Keratinocyte (primary cell): ENCODE results near the gene FAM170B. TPM values are rescaled to one million over a fixed set of nuclear protein-coding genes. Genes with fewer than 3 reads are reported as not detected.

Source experiments
- DNase-seq: peaks from one replicate; pipeline ENCODE4 v3.0.0-alpha.2; 2011; ENCODE audit warnings: low read depth, missing footprints, low spot score
- FAIRE-seq: peaks from 2 replicates; lab custom pipeline; 2011; peaks lifted over from hg19 to GRCh38; lab: Jason Lieb, UNC
- H2AFZ ChIP-seq: 2 replicates; pipeline ENCODE4 v1.6.0; 2012; ENCODE audit warnings: low read length, control low read depth, inconsistent platforms; ENCODE audit not compliant: control insufficient read depth
- H3K27ac ChIP-seq: 2 replicates; pipeline ENCODE4 v1.5.1; 2011; ENCODE audit warnings: low read length; ENCODE audit not compliant: control insufficient read depth, insufficient read depth
- H3K27me3 ChIP-seq: 3 replicates; pipeline ENCODE4 v1.6.0; 2011; ENCODE audit warnings: low read length; ENCODE audit not compliant: control insufficient read depth, insufficient read depth; ENCODE audit errors: extremely low read depth
- H3K36me3 ChIP-seq, 2 experiments: 2 replicates in 1 of 2; 3 replicates in 1 of 2; pipeline ENCODE4 v1.5.1; 2011; ENCODE audit warnings: low read length in 2 of 2, mild to moderate bottlenecking in 1 of 2; ENCODE audit not compliant: control insufficient read depth in 2 of 2, insufficient read depth in 2 of 2; ENCODE audit errors: extremely low read depth in 1 of 2
- H3K4me1 ChIP-seq: 3 replicates; pipeline ENCODE4 v1.5.1; 2011; ENCODE audit warnings: low read length; ENCODE audit not compliant: control insufficient read depth, insufficient read depth; ENCODE audit errors: extremely low read depth
- H3K4me2 ChIP-seq: 3 replicates; pipeline ENCODE4 v1.6.0; 2011; ENCODE audit warnings: low read depth, low read length; ENCODE audit not compliant: control insufficient read depth, insufficient read depth; ENCODE audit errors: extremely low read depth
- H3K4me3 ChIP-seq, 3 experiments: fragments of 200-600 bp in 1 of 3; sonication (generic) in 1 of 3; 2 replicates in 2 of 3; 3 replicates in 1 of 3; pipeline ENCODE4 v1.5.1; 2011 to 2016; ENCODE audit warnings: low read length in 3 of 3, mild to moderate bottlenecking in 3 of 3, control low read depth in 2 of 3, inconsistent platforms in 1 of 3, low read depth in 1 of 3, mixed read lengths in 1 of 3, mixed run types in 1 of 3, moderate library complexity in 1 of 3; ENCODE audit not compliant: control insufficient read depth in 2 of 3, insufficient read depth in 2 of 3; ENCODE audit errors: extremely low read depth in 1 of 3
- H3K79me2 ChIP-seq: 2 replicates; pipeline ENCODE4 v1.6.0; 2012; ENCODE audit warnings: low read length; ENCODE audit not compliant: control insufficient read depth, insufficient read depth
- H3K9ac ChIP-seq: 3 replicates; pipeline ENCODE4 v1.6.0; 2011; ENCODE audit warnings: low read length; ENCODE audit not compliant: control insufficient read depth, insufficient read depth; ENCODE audit errors: extremely low read depth
- H3K9me1 ChIP-seq: 3 replicates; pipeline ENCODE4 v1.6.0; 2011; ENCODE audit warnings: low read length; ENCODE audit not compliant: control insufficient read depth, insufficient read depth; ENCODE audit errors: extremely low read depth
- H3K9me3 ChIP-seq: 2 replicates; pipeline ENCODE4 v1.5.1; 2012; ENCODE audit warnings: low read depth, low read length; ENCODE audit not compliant: control insufficient read depth
- H4K20me1 ChIP-seq: 3 replicates; pipeline ENCODE4 v1.6.0; 2011; ENCODE audit warnings: low read length; ENCODE audit not compliant: control insufficient read depth, insufficient read depth; ENCODE audit errors: extremely low read depth
- EZH2 ChIP-seq: IDR thresholded peaks from one replicate; pipeline ENCODE4 v1.6.1; 2012; ENCODE audit warnings: inconsistent platforms, mild to moderate bottlenecking, low read length, moderate library complexity
- dilution Hi-C: fragments of 300-500 bp; cut with MboI; formaldehyde crosslinking; loops from one replicate; pipeline ENCODE4 v1.7.0; 2020; ENCODE audit warnings: low sequenced_read_pairs; ENCODE audit not compliant: extremely low pct_ligation_motif_present
- polyA plus RNA-seq, 5 experiments: library from polyadenylated mRNA; depleted of rRNA in 3 of 5; stranded (reverse) in 3 of 5; stranded (forward) in 1 of 5; unstranded in 1 of 5; fragments of >200 nt; gene quantifications; 1 replicate in 1 of 5; 2 replicates in 3 of 5; 3 replicates in 1 of 5; pipeline versions ENCODE4 v1.2.1 to v1.2.3, GENCODE V29; 2011 to 2012; ENCODE audit warnings: missing spikeins in 2 of 5, low read depth in 1 of 5, low replicate concordance in 1 of 5
- TF ChIP-seq, protein P1 (sequence below), 3 experiments: IDR thresholded peaks in 1 of 3; conservative IDR thresholded peaks in 1 of 3; optimal IDR thresholded peaks in 1 of 3; 2 replicates in 2 of 3; 3 replicates in 1 of 3; pipeline versions ENCODE3 to v1.5.1; 2011; ENCODE audit warnings: low read length in 3 of 3, mild to moderate bottlenecking in 3 of 3, moderate library complexity in 2 of 3, control low read depth in 1 of 3, inconsistent platforms in 1 of 3; ENCODE audit not compliant: insufficient read depth in 2 of 3; ENCODE audit errors: extremely low read depth in 1 of 3

Gene FAM170B
- polyA plus RNA-seq, 1 donor (not counting 4 experiments of a cell fraction or from before 2014, with no cell fraction given) = not detected

GRCh38 chr10:49093922-49094321 lies 39.9 kb downstream of the FAM170B start:
- Histone ChIP-seq H3K79me2 (no peaks in the 10 kb centered on the region), H3K9me1 (no peaks in the 10 kb centered on the region), H3K4me2 (no peak overlapping the region), H3K4me1 (no peaks in the 10 kb centered on the region), H3K27ac (no peak overlapping the region), H4K20me1 (no peaks in the 10 kb centered on the region), H3K27me3 (peaks cover 4% of the 10 kb centered on the region), H3K36me3 (no peaks in the 10 kb centered on the region), H3K9me3 (no peaks in the 10 kb centered on the region), H2AFZ (no peak overlapping the region), H3K9ac (no peak overlapping the region), H3K4me3 (no peak overlapping the region)
- TF ChIP-seq, protein P1, sequence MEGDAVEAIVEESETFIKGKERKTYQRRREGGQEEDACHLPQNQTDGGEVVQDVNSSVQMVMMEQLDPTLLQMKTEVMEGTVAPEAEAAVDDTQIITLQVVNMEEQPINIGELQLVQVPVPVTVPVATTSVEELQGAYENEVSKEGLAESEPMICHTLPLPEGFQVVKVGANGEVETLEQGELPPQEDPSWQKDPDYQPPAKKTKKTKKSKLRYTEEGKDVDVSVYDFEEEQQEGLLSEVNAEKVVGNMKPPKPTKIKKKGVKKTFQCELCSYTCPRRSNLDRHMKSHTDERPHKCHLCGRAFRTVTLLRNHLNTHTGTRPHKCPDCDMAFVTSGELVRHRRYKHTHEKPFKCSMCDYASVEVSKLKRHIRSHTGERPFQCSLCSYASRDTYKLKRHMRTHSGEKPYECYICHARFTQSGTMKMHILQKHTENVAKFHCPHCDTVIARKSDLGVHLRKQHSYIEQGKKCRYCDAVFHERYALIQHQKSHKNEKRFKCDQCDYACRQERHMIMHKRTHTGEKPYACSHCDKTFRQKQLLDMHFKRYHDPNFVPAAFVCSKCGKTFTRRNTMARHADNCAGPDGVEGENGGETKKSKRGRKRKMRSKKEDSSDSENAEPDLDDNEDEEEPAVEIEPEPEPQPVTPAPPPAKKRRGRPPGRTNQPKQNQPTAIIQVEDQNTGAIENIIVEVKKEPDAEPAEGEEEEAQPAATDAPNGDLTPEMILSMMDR (optimal IDR thresholded peaks at IDR 0.05 in 1 of 3, IDR thresholded peaks at IDR 0.05 in 1 of 3, conservative IDR thresholded peaks at IDR 0.05 in 1 of 3; ENCODE audit: extremely low read depth in 1 of 3, insufficient read depth in 2 of 3, low read length in 3 of 3) = no peak
- no peak for TF ChIP-seq EZH2
- dilution Hi-C loops = no loop called here
- DNase-seq = no peak
- no peak for FAIRE-seq

DNA sequence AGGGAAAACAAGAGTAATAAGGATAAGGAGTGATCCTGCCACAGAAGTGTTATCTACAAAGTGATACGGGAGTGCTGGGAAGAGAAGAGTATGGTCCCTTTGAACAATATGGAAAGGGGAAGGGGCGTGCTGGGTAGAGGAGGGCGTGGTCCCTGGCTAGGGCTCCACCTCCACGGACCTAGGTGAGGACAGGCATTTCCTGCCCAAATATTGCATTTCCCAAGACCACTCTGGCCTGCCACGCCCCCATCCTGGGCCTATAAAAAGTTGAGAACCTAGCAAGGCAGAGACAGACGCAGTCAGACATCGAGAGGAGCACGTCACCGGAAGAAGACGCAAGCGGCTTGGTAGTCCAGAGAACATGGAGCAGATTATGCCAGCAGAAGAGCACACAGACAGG lies 41.3 kb downstream of the FAM170B start:
- TF ChIP-seq, protein P1 (optimal IDR thresholded peaks at IDR 0.05 in 1 of 3, IDR thresholded peaks at IDR 0.05 in 1 of 3, conservative IDR thresholded peaks at IDR 0.05 in 1 of 3; ENCODE audit: extremely low read depth in 1 of 3, insufficient read depth in 2 of 3, low read length in 3 of 3) = no peak
- TF ChIP-seq EZH2 = no peak
- H3K9me1 ChIP-seq = no peaks in the 10 kb centered on the region

More for the DNA sequence above, 41.3 kb downstream of the FAM170B start:
- Histone ChIP-seq H3K4me2 (no peak overlapping the region), H3K9ac (no peak overlapping the region), H4K20me1 (no peaks in the 10 kb centered on the region), H3K9me3 (no peaks in the 10 kb centered on the region), H2AFZ (no peak overlapping the region), H3K4me3 (no peak overlapping the region), H3K27ac (no peak overlapping the region), H3K36me3 (no peaks in the 10 kb centered on the region), H3K4me1 (no peaks in the 10 kb centered on the region), H3K79me2 (no peaks in the 10 kb centered on the region), H3K27me3 (peaks cover 4% of the 10 kb centered on the region)
- FAIRE-seq (no peak), DNase-seq (no peak)
- dilution Hi-C loops = no loop called here
